Left renal cortex interstitium (tissue), 4 donors: ENCODE data around the gene SULT1B1. TPM values are rescaled to one million over a fixed set of nuclear protein-coding genes. Genes with fewer than 3 reads are reported as not detected.

Experiments
- DNase-seq, 4 donors: peaks; one replicate each; pipeline ENCODE4 v3.0.0-alpha.2; 2013; ENCODE audit warnings: low read depth in 4 of 4, low spot score in 2 of 4, missing footprints in 1 of 4
- polyA plus RNA-seq, 4 donors: library from polyadenylated mRNA; unstranded; fragments of 120-200 nt; gene quantifications; one replicate each; pipeline ENCODE4 v1.2.1, GENCODE V29; 2013; ENCODE audit not compliant: insufficient read length in 4 of 4

SULT1B1 gene
- polyA plus RNA-seq, 4 donors, result 0.51 to 0.90 (median 0.68) TPM

- no peak for DNase-seq
These were observed 58.2 kb downstream of the SULT1B1 start for GRCh38 chr4:69702201-69702600.

- DNase-seq, result no peak
These were observed 58.7 kb downstream of the SULT1B1 start for GRCh38 chr4:69701696-69702095.

GRCh38 chr4:69697536-69698242 lies 62.7 kb downstream of the SULT1B1 start:
- DNase-seq, result no peak

- DNase-seq, result peak; percentile 6 to 34 (median 23)
These were observed 70.8 kb downstream of the SULT1B1 start for GRCh38 chr4:69689599-69689998.

- DNase-seq, result no peak
These were observed 75.6 kb downstream of the SULT1B1 start for GRCh38 chr4:69684804-69685203.

Other genes with a start within 250 kb of the SULT1B1 start
- gene UGT2A2, start 121.0 kb downstream of the SULT1B1 start, polyA plus RNA-seq, result not detected
- 10 to 100 TPM in 1 of 4 donors, 1 to 10 TPM in 2, not detected in 1; 1.3 to 52.1 (median 1.5) TPM for gene UGT2A1, start 107.4 kb downstream of the SULT1B1 start, polyA plus RNA-seq
- gene SULT1E1, start 99.5 kb upstream of the SULT1B1 start, polyA plus RNA-seq, result 100 to 1,000 TPM; 465 to 570 (median 521) TPM
- gene CSN1S1, start 170.4 kb upstream of the SULT1B1 start, polyA plus RNA-seq, result not detected
- gene CSN2, start 205.1 kb upstream of the SULT1B1 start, polyA plus RNA-seq, result not detected
- under 1 TPM; 0.34 to 0.69 (median 0.47) TPM for gene STATH, start 235.3 kb upstream of the SULT1B1 start, polyA plus RNA-seq